ENCODE results near the gene CFP. TPM values are rescaled to one million over a fixed set of nuclear protein-coding genes. Genes with fewer than 3 reads are reported as not detected.

The CFP gene
- polyA plus RNA-seq, 2 donors, result 0.77 to 3.6 TPM

Other genes starting within 250 kb of the CFP start
- 1 to 10 TPM; 2.2 to 2.3 TPM for gene ZNF41, start 146.7 kb downstream of the CFP start, polyA plus RNA-seq
- gene ARAF, start 68.7 kb downstream of the CFP start, polyA plus RNA-seq, result 10 to 100 TPM; 20.9 to 24.3 TPM
- 10 to 100 TPM; 27.7 to 52.6 TPM for gene TIMP1, start 47.5 kb downstream of the CFP start, polyA plus RNA-seq
- under 1 TPM; 0.08 to 0.14 TPM for gene SYN1, start 10.1 kb downstream of the CFP start, polyA plus RNA-seq
- 10 to 100 TPM in 1 of 2 donors, 1 to 10 TPM in 1; 6.2 to 13.3 TPM for gene ELK1, start 20.6 kb upstream of the CFP start, polyA plus RNA-seq
- gene UXT, start 29.2 kb upstream of the CFP start, polyA plus RNA-seq, result 100 to 1,000 TPM in 1 of 2 donors, 10 to 100 TPM in 1; 77.6 to 121 TPM
- under 1 TPM; 0.65 to 0.86 TPM for gene ZNF81, start 207.0 kb upstream of the CFP start, polyA plus RNA-seq